A673 (cell line): ENCODE results near the gene POLN. TPM values are rescaled to one million over a fixed set of nuclear protein-coding genes. Genes with fewer than 3 reads are reported as not detected.

Source experiments
- BruUV-seq: library from RNA; stranded (reverse); fragments of 400-500 nt; replicated peaks from 2 replicates; lab custom pipeline; 2021; lab: Mats Ljungman, UMichigan
- CTCF ChIA-PET: fragments of 300-600 bp; sonication (Branson Sonifier 250); formaldehyde crosslinking; loops from one replicate; lab custom pipeline; 2022; ENCODE audit warnings: antibody characterized with exemption; lab: Charles Lee
- POLR2A ChIA-PET: fragments of 300-600 bp; sonication (Branson Sonifier 250); formaldehyde crosslinking; loops from one replicate; lab custom pipeline; 2022; ENCODE audit warnings: antibody characterized with exemption; ENCODE audit not compliant: low non-redundant PET; lab: Charles Lee
- DNase-seq: peaks from one replicate; pipeline ENCODE4 v3.0.0-alpha.2; 2015; ENCODE audit warnings: low spot score
- H3K27ac ChIP-seq: fragments of 200-600 bp; sonication (generic); 2 replicates; pipeline ENCODE4 v1.5.1; 2016; ENCODE audit warnings: mixed run types, low read depth, mild to moderate bottlenecking, mixed read lengths, antibody characterized with exemption, low read length; ENCODE audit not compliant: poor library complexity, severe bottlenecking
- H3K27me3 ChIP-seq: fragments of 200-600 bp; sonication (generic); replicated peaks from 2 replicates; pipeline ENCODE4 v1.6.1; 2017; ENCODE audit warnings: mixed run types, low read depth, mild to moderate bottlenecking, mixed read lengths, antibody characterized with exemption, low read length; ENCODE audit not compliant: insufficient read depth, poor library complexity
- H3K36me3 ChIP-seq: fragments of 200-600 bp; sonication (generic); 2 replicates; pipeline ENCODE4 v1.6.1; 2016; ENCODE audit warnings: mixed run types, mild to moderate bottlenecking, mixed read lengths, antibody characterized with exemption, low read length; ENCODE audit not compliant: insufficient read depth, poor library complexity, severe bottlenecking
- H3K4me1 ChIP-seq: fragments of 200-600 bp; sonication (generic); 2 replicates; pipeline ENCODE4 v1.6.1; 2017; ENCODE audit warnings: mixed run types, mild to moderate bottlenecking, mixed read lengths, antibody characterized with exemption, low read length; ENCODE audit not compliant: insufficient read depth, poor library complexity, severe bottlenecking
- H3K4me3 ChIP-seq: fragments of 200-600 bp; sonication (generic); 2 replicates; pipeline ENCODE4 v1.5.1; 2016; ENCODE audit warnings: low read depth, mixed run types, mild to moderate bottlenecking, mixed read lengths, low read length; ENCODE audit not compliant: poor library complexity, severe bottlenecking
- H3K9me3 ChIP-seq: fragments of 200-600 bp; sonication (generic); 2 replicates; pipeline ENCODE4 v1.6.1; 2016; ENCODE audit warnings: mixed run types, low read depth, mild to moderate bottlenecking, mixed read lengths, antibody characterized with exemption, low read length; ENCODE audit not compliant: poor library complexity, severe bottlenecking
- CTCF ChIP-seq: fragments of 300-800, 200-600 bp; sonication (generic); conservative IDR thresholded peaks from 2 replicates; pipeline ENCODE4 v1.5.1; 2017; ENCODE audit warnings: low read depth, mild to moderate bottlenecking, antibody characterized with exemption, low read length, moderate library complexity, mixed read lengths
- EZH2 ChIP-seq: fragments of 200-600 bp; sonication (generic); IDR thresholded peaks from 2 replicates; pipeline ENCODE4 v1.6.1; 2017; ENCODE audit warnings: borderline replicate concordance, low read depth, mild to moderate bottlenecking, mixed read lengths, antibody characterized with exemption, low read length; ENCODE audit not compliant: poor library complexity, severe bottlenecking
- intact Hi-C: fragments of 100-400 bp; cut with micrococcal nuclease; formaldehyde crosslinking; loops from one replicate; pipeline ENCODE4 v1.10.0; 2022; ENCODE audit not compliant: unreplicated experiment
- total RNA-seq: library from RNA; stranded (reverse); gene quantifications from 2 replicates; pipeline ENCODE4 v1.2.3, GENCODE V29; 2021

The POLN gene
- total RNA-seq, 1 experiment from 2014 or later = 4.0 TPM

- no TSS peak for BruUV-seq
- CTCF ChIA-PET = interaction anchor here (0.6 kb wide), 1 partner anchor 975 kb away, joined by 7 read pairs; no protein-coding TSS in a partner anchor
- intact Hi-C loops = no loop called here
Measured at GRCh38 chr4:2049381-2049780, 192.5 kb downstream of the POLN start.

DNA sequence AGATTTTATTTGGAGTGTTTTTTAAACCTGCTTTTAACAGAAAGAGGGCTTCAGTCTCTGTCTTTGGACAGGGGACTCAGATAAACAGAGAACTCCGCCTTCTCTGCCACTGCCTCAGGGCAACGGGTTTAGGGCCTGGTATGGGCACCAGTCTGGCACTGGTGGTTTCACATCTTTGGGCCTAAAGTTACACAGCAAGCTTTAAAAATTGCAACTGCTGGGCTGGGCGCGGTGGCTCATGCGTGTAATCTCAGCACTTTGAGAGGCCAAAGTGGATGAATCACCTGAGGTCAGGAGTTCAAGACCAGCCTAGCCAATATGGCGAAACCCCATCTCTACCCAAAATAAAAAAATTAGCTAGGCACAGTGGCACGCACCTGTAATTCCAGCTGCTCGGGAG, 193.1 kb downstream of the POLN start:
- CTCF ChIA-PET = interaction anchor here (0.6 kb wide), 1 partner anchor 976 kb away, joined by 7 read pairs; no protein-coding TSS in a partner anchor
- intact Hi-C loops = no loop called here
- no peaks in the 10 kb centered on the region for H3K36me3 ChIP-seq
- no peak overlapping the region for H3K4me3 ChIP-seq
- H3K27me3 ChIP-seq = peaks cover 10% of the 10 kb centered on the region
- POLR2A ChIA-PET = no interaction called here
- no peak overlapping the region for H3K27ac ChIP-seq
- TF ChIP-seq EZH2 = no peak
- no peak for TF ChIP-seq CTCF
- no peaks in the 10 kb centered on the region for H3K4me1 ChIP-seq
- DNase-seq = no peak
- no peaks in the 10 kb centered on the region for H3K9me3 ChIP-seq
- BruUV-seq = no TSS peak

More at GRCh38 chr4:2049381-2049780, 192.5 kb downstream of the POLN start:
- DNase-seq = no peak
- Histone ChIP-seq H3K36me3 (no peaks in the 10 kb centered on the region), H3K27ac (no peak overlapping the region), H3K4me3 (no peak overlapping the region), H3K9me3 (no peaks in the 10 kb centered on the region), H3K4me1 (no peaks in the 10 kb centered on the region), H3K27me3 (peaks cover 10% of the 10 kb centered on the region)
- POLR2A ChIA-PET = no interaction called here
- TF ChIP-seq EZH2 = no peak
- no peak for TF ChIP-seq CTCF

- H3K27ac ChIP-seq = no peak overlapping the region
- BruUV-seq = no TSS peak
- intact Hi-C loops = no loop called here
- POLR2A ChIA-PET = no interaction called here
- H3K27me3 ChIP-seq = peaks cover 10% of the 10 kb centered on the region
- no peak overlapping the region for H3K4me3 ChIP-seq
- no peaks in the 10 kb centered on the region for H3K4me1 ChIP-seq
- TF ChIP-seq CTCF = no peak
- TF ChIP-seq EZH2 = no peak
- no peak for DNase-seq
- no peaks in the 10 kb centered on the region for H3K36me3 ChIP-seq
- no peaks in the 10 kb centered on the region for H3K9me3 ChIP-seq
- CTCF ChIA-PET = no interaction called here
Measured at GRCh38 chr4:2047781-2048581, 193.9 kb downstream of the POLN start.
